Hepatocyte (in vitro differentiated cells): ENCODE results near the gene ADORA1.

Experiments used
- EZH2 ChIP-seq: fragments of 200-600 bp; sonication (generic); IDR thresholded peaks from 2 replicates; pipeline ENCODE4 v1.6.1; 2016; ENCODE audit warnings: antibody characterized with exemption, mild to moderate bottlenecking, borderline replicate concordance
- TF ChIP-seq, protein P1 (sequence below): fragments of 200-600 bp; sonication (generic); IDR thresholded peaks from 2 replicates; pipeline ENCODE4 v1.5.1; 2016; ENCODE audit warnings: antibody characterized with exemption, mild to moderate bottlenecking; ENCODE audit not compliant: poor library complexity

- TF ChIP-seq, protein P1, sequence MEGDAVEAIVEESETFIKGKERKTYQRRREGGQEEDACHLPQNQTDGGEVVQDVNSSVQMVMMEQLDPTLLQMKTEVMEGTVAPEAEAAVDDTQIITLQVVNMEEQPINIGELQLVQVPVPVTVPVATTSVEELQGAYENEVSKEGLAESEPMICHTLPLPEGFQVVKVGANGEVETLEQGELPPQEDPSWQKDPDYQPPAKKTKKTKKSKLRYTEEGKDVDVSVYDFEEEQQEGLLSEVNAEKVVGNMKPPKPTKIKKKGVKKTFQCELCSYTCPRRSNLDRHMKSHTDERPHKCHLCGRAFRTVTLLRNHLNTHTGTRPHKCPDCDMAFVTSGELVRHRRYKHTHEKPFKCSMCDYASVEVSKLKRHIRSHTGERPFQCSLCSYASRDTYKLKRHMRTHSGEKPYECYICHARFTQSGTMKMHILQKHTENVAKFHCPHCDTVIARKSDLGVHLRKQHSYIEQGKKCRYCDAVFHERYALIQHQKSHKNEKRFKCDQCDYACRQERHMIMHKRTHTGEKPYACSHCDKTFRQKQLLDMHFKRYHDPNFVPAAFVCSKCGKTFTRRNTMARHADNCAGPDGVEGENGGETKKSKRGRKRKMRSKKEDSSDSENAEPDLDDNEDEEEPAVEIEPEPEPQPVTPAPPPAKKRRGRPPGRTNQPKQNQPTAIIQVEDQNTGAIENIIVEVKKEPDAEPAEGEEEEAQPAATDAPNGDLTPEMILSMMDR: no peak
- TF ChIP-seq EZH2: no peak
These were observed 49.5 kb downstream of the ADORA1 start for GRCh38 chr1:203177036-203177405.
